ENCODE data around the gene ZFAND3.

ZFAND3 gene

GRCh38 chr6:37827603-37828265, 8.2 kb downstream of the ZFAND3 start:
- DNase-seq (ENCODE audit: low read depth), result no peak

DNA sequence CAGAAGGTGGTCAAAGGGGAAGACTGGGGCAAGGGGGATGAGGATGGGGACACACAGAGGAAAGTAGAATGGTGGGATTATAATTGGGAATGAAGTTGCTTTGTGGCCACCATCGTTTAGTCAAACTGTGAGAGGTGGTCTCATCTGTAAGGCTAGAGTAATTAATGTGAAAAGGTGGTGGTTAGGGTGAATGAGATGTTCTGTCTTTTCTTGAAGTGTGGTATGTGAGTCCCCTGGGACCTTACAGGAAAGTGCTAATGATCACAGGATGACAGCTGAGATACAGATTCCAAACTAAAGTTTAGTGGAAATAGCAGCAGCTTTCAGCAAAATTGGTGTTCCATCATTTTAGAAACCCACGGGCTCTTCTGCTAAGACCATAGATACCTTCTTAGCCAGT, 10.7 kb downstream of the ZFAND3 start:
- DNase-seq (ENCODE audit: low read depth), result no peak

DNA sequence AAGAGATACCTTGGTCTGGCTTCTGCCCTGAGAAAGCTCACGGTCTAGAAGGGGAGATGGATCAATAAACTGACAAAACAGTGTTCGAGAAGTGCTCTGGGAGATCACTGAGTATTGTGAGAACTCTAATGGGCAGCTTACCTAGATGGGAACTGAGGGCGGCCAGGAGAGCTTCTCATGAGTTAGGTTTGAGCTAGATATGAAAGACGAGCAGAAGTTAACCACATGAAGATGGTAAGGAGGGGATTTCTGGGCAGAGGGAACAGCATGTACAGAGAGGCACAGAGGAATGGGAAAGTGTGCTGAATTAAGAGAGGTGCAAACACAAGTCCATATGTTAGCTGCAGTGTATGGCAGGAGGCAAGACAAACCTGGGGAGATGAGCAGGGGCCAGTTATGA, 11.9 kb downstream of the ZFAND3 start:
- DNase-seq (ENCODE audit: low read depth), result no peak

- no peak for DNase-seq (ENCODE audit: low read depth)
Observed at GRCh38 chr6:37835923-37836322, 16.4 kb downstream of the ZFAND3 start.

- no peak for DNase-seq (ENCODE audit: low read depth)
Observed at GRCh38 chr6:37838219-37838921, 18.8 kb downstream of the ZFAND3 start.

DNA sequence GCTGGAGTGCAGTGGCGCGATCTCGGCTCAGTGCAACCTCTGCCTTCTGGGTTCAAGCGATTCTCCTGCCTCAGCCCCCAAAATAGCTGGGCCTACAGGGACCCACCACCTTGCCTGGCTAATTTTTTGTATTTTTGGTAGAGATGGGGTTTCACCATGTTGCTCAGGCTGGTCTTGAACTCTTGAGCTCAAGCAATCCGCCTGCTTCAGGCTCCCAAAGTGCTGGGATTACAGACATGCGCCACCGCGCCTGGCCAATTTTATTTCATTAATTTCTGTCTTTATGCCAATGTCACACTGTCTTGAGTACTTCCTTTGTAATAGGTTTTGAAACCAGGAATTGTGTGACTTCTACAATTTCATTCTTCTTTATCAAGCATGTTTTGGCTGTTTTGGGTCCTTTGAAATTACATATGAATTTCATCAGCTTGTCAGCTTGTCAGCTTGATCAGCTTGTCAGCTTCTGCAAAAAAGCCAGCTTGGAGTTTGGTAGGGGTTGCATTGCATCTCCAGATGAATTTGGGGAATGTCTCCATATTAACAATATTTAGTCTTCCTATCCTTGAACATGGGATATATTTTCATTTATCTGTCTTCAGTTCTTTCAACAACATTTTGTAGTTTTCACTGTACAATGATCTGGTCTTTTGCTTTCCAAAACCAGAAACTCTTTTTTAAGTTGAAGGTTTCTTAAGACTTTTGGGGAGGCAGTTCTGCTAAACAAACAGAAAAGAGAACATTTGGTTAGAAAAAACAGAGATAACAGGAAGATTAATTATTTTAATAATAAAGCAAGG, 20.8 kb downstream of the ZFAND3 start:
- DNase-seq (ENCODE audit: low read depth), result no peak

DNA sequence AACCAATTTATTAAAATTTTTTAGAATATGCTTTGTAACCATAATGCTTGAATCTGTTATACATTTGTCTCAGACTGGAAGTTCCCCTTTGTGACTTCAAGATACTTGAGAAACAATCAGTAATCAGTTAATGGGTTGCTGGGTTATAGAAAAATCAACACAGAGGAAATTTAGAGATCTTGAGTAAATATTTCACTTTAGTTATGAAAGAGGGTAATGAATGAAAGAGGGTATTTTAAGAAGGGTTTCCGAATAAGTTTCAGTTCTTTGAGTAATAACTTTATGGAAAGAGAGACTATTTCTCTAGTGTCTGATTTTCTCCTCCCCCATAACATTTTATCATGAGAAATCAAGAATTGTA, 21.4 kb downstream of the ZFAND3 start:
- DNase-seq (ENCODE audit: low read depth), result no peak

- no peak for DNase-seq (ENCODE audit: low read depth)
Observed at GRCh38 chr6:37845026-37845911, 25.7 kb downstream of the ZFAND3 start.

- no peak for DNase-seq (ENCODE audit: low read depth)
Observed at GRCh38 chr6:37845930-37846329, 26.4 kb downstream of the ZFAND3 start.

DNA sequence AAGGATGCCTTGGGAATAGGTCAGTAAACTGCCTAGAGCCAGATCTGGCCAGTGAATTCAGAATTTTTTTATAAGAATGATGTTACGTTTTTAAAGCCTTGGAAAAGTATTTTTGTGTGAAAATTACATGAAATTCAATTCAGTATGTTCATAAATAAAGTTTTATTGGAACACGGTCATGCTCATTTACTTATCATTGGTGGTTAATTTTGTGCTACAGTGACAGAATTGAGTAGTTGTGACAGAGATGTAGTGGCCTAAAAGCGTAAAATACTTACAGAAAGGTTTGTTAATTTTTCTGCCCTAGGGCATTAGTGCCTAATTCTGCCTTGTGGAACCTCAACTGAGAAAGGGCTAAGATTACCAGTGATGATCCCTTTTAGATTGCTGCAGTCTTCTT, 28.2 kb downstream of the ZFAND3 start:
- no peak for DNase-seq (ENCODE audit: low read depth)

DNA sequence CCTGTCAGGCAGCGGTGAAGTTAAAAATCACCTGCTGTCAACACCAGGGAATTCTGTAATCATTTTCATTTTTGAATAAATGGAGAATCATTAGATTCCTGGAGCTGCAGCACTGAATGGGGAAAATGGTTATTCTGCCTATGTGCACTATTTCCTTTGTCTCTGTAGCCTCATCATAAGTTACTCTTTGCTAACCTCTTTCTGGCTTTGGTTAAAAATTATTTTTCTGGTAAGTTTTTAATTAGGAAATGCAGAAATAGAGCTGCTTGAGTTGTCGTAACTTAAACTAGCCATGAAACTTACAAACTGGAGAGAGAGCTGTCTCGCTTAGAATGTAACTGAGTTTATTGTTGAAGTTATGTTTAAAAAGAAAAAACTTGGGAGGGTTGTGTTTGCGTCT, 28.8 kb downstream of the ZFAND3 start:
- DNase-seq (ENCODE audit: low read depth), result no peak

GRCh38 chr6:37850260-37850659, 30.7 kb downstream of the ZFAND3 start:
- no peak for DNase-seq (ENCODE audit: low read depth)

DNA sequence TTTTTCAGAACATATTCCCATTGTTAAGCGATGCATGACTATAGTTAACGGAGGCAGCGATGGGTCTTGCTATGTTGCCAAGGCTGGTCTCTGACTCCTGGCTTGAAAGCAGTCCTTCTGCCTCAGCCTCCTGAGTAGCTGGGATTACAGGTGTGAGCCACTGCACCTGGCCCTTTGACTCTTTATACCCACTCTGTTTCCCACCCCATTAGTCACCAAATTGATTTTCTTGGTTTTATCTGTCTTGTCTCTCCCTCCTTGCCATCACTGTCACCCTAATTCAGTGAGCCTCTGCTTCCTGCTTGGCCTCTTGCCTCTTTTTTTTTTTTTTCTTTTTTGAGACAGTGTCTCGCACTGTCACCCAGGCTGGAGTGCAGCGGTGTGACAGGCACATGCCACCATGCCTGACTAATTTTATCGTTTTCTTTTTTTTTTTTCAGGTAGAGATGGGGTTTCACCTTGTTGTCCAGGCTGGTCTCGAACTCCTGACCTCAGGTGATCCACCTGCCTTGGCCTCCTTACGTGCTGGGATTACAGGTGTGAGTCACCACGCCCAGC, 31.3 kb downstream of the ZFAND3 start:
- DNase-seq (ENCODE audit: low read depth), result no peak

GRCh38 chr6:37851997-37852524, 32.5 kb downstream of the ZFAND3 start:
- no peak for DNase-seq (ENCODE audit: low read depth)

DNA sequence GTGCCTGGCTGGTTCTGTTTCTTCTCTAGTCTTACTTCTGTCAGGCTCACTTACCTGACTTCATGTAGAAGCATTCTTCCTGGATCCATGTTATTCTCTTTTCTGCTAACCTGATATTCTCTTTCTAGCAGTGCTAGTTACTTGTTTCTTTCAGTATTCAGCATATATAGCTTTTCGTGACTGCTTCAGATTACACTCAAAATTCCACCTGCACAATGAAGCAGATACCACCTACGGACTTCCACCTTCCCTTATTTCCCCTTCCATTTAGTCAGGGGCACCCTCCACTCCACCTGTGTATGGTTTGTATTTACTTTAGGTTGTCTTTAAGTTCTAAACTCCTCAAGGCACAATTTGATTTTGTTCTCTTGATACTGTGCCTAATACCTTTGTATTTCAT, 36.8 kb downstream of the ZFAND3 start:
- DNase-seq (ENCODE audit: low read depth), result no peak

GRCh38 chr6:37858363-37858762, 38.8 kb downstream of the ZFAND3 start:
- DNase-seq (ENCODE audit: low read depth), result no peak

GRCh38 chr6:37860226-37860839, 40.8 kb downstream of the ZFAND3 start:
- peak; percentile 40 for DNase-seq (ENCODE audit: low read depth)

GRCh38 chr6:37861452-37861851, 41.9 kb downstream of the ZFAND3 start:
- no peak for DNase-seq (ENCODE audit: low read depth)

DNA sequence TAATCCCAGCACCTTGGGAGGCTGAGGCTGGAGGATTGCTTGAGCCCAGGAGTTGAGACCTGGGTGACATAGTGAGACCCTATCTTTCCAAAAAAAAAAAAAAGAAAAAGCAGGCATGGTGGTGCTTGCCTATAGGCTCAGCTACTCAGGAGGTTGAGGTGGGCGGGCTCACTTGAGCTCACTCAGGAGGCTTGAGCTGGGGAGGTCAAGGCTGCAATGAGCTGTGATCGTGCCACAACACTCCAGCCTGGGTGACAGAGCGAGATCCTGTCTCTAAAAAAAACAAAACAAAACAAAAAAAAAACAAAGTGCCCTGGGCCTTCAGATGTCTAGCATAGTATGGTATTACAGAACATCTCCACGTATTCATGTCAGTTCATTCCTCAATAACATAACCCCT, 42.9 kb downstream of the ZFAND3 start:
- no peak for DNase-seq (ENCODE audit: low read depth)

DNA sequence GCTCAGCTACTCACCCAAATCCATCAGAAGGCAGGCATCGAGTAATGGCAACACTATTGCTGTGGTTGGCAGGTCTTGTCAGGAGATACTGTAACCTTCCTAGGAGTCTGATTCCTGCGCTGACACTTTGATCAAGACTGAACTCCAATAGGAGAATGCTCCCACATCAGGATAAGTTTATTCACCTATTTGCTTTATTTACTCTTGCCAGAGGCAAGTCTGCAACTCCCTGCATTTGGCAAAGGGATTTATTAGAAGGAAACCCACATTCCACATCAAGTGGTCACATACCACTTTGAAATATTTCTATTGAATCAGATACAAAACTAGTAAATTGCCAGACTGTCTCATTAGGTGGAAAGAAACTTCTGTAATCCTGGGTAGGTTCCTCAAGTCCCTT, 43.5 kb downstream of the ZFAND3 start:
- peak; percentile 28 for DNase-seq (ENCODE audit: low read depth)

DNA sequence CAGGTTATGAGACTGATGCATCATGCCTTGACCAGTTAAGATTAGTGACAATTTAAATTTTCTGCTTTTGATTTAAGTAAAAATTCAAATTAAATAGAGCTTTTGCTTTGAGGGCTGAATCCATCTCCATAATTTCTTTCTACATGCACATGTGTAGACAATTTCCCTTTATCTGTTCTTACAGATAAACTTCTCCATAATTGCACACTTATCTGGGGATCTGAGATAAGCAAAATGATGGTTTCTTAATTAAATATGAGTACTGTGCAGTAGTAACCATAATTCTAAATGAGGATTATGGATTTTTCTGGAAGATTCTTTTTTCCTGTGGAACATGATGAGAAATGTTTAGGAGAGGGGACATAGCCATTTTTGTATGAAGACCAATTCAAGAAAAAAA, 44.7 kb downstream of the ZFAND3 start:
- DNase-seq (ENCODE audit: low read depth), result no peak
